GM12892 (cell line): ENCODE data around the gene TENT5C.

Source experiments
- POLR2A ChIP-seq: IDR thresholded peaks from 2 replicates; pipeline ENCODE4 v1.6.1; 2011; ENCODE audit warnings: low read depth, low read length, control low read depth
- POLR2AphosphoS5 ChIP-seq: IDR thresholded peaks from 2 replicates; pipeline ENCODE4 v1.6.1; 2011; ENCODE audit warnings: low read depth, low read length, control low read depth
- TAF1 ChIP-seq: IDR thresholded peaks from 2 replicates; pipeline ENCODE4 v1.6.1; 2011; ENCODE audit warnings: low read depth, mild to moderate bottlenecking, control low read depth, low read length, borderline replicate concordance

DNA sequence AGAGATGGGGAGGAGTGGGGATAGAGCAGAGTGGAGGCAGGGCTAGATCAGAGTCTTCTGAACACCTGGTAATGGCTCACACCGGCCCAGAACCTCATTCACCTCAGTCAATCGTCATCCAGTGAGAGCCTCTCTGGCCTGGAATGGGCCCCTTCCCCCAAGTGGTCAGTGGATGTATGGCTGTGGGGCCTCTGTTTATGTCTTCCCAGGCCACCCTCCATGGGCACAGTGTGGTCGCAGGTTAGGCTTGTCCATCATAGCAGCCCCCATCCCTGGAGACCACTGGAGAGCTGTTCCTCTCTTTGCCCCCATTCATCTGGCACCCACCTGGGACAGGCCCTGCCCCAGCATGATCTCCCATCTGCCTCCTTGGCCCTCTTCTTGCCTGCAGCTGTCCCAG, 29.6 kb upstream of the TENT5C start:
- TF ChIP-seq TAF1, result no peak
- TF ChIP-seq POLR2AphosphoS5, result no peak
- TF ChIP-seq POLR2A, result no peak
